HepG2 (cell line): Measurements from ENCODE around the gene PSD4. TPM values are rescaled to one million over a fixed set of nuclear protein-coding genes. Genes with fewer than 3 reads are reported as not detected.

Experiments
- CHD2 ChIP-seq: IDR thresholded peaks from 2 replicates; pipeline ENCODE4 v1.6.1; 2011; ENCODE audit warnings: low read depth, low read length, improper control_type of control experiment
- GPN1 ChIP-seq: sonication (generic); formaldehyde crosslinking; IDR thresholded peaks from 2 replicates; pipeline ENCODE4 v1.5.1; 2020; ENCODE audit warnings: missing genetic modification reagents, borderline replicate concordance
- HNRNPL ChIP-seq: fragments of 200-400 bp; formaldehyde crosslinking; IDR thresholded peaks from 2 replicates; pipeline ENCODE4 v1.6.1; 2017; ENCODE audit warnings: mild to moderate bottlenecking, low read depth, low read length
- LCORL ChIP-seq, 2 experiments: fragments of 450-650 bp in 1 of 2; sonication (generic) in 1 of 2; formaldehyde crosslinking in 1 of 2; IDR thresholded peaks; 2 replicates each; pipeline versions ENCODE4 v1.5.0 to v1.6.1; 2017 to 2020; ENCODE audit warnings: antibody characterized with exemption in 1 of 2, missing genetic modification reagents in 1 of 2
- MEF2D ChIP-seq: sonication (generic); formaldehyde crosslinking; IDR thresholded peaks from 2 replicates; pipeline ENCODE4 v1.5.1; 2020; ENCODE audit warnings: mild to moderate bottlenecking, missing genetic modification reagents
- NFKB2 ChIP-seq: sonication (generic); formaldehyde crosslinking; IDR thresholded peaks from 2 replicates; pipeline ENCODE4 v1.4.0; 2020; ENCODE audit warnings: missing genetic modification reagents, borderline replicate concordance
- NFKBIZ ChIP-seq: IDR thresholded peaks from 2 replicates; pipeline ENCODE4 v1.6.1; 2018; ENCODE audit warnings: missing genetic modification reagents, missing compliant biosample characterization
- RFXANK ChIP-seq: IDR thresholded peaks from 2 replicates; pipeline ENCODE4 v1.6.1; 2016
- TCF7L2 ChIP-seq: IDR thresholded peaks from 2 replicates; pipeline ENCODE4 v1.6.1; 2011; ENCODE audit warnings: mild to moderate bottlenecking, low read depth, low read length, moderate library complexity
- U2AF1 ChIP-seq: fragments of 200-400 bp; formaldehyde crosslinking; optimal IDR thresholded peaks from 2 replicates; pipeline ENCODE3; 2017; ENCODE audit warnings: mild to moderate bottlenecking, low read depth, low read length
- ZBTB44 ChIP-seq: sonication (generic); formaldehyde crosslinking; IDR thresholded peaks from 2 replicates; pipeline ENCODE4 v1.4.0; 2020; ENCODE audit warnings: missing genetic modification reagents
- ZNF207 ChIP-seq: fragments of 450-650 bp; IDR thresholded peaks from 2 replicates; pipeline ENCODE4 v1.6.1; 2016; ENCODE audit warnings: antibody characterized with exemption, borderline replicate concordance
- ZNF256 ChIP-seq: sonication (generic); formaldehyde crosslinking; conservative IDR thresholded peaks from 2 replicates; pipeline ENCODE4 v1.4.0; 2020; ENCODE audit warnings: missing genetic modification reagents
- ZNF281 ChIP-seq: sonication (generic); formaldehyde crosslinking; IDR thresholded peaks from 2 replicates; pipeline ENCODE4 v1.4.0; 2020; ENCODE audit warnings: missing genetic modification reagents, borderline replicate concordance
- ZNF44 ChIP-seq: sonication (generic); formaldehyde crosslinking; IDR thresholded peaks from 2 replicates; pipeline ENCODE4 v1.5.1; 2020; ENCODE audit warnings: mild to moderate bottlenecking, missing genetic modification reagents
- ZNF513 ChIP-seq: sonication (generic); formaldehyde crosslinking; conservative IDR thresholded peaks from 2 replicates; pipeline ENCODE4 v1.5.0; 2020; ENCODE audit warnings: missing genetic modification reagents
- ZNF629 ChIP-seq: sonication (generic); formaldehyde crosslinking; conservative IDR thresholded peaks from 2 replicates; pipeline ENCODE4 v1.5.0; 2020; ENCODE audit warnings: missing genetic modification reagents
- ZNF660 ChIP-seq: sonication (generic); formaldehyde crosslinking; IDR thresholded peaks from 2 replicates; pipeline ENCODE4 v1.5.1; 2020; ENCODE audit warnings: mild to moderate bottlenecking, low read depth, missing genetic modification reagents, borderline replicate concordance
- ZNF775 ChIP-seq: sonication (generic); formaldehyde crosslinking; IDR thresholded peaks from 2 replicates; pipeline ENCODE4 v1.4.0; 2020; ENCODE audit warnings: missing genetic modification reagents, mild to moderate bottlenecking, moderate library complexity, borderline replicate concordance
- polyA plus RNA-seq, 8 experiments: library from polyadenylated mRNA; depleted of rRNA in 3 of 8; stranded (reverse) in 7 of 8; unstranded in 1 of 8; fragments of >200 nt; fragmentation: Illumina TruSeq in 4 of 8; extraction: Trizol in 4 of 8; gene quantifications; 2 replicates each; pipeline versions ENCODE4 v1.2.1 to v1.2.3, GENCODE V29; 2011 to 2016; ENCODE audit warnings: low read depth in 4 of 8, missing spikeins in 1 of 8, mixed read lengths in 1 of 8; ENCODE audit not compliant: insufficient read depth in 1 of 8
- total RNA-seq, 5 experiments: library from RNA; depleted of rRNA; stranded (reverse); fragments of >200 nt; fragmentation: Illumina TruSeq; extraction: Trizol; gene quantifications; 2 replicates each; pipeline ENCODE4 v1.2.3, GENCODE V29; 2016; ENCODE audit warnings: low read depth in 1 of 5
- TF ChIP-seq, protein P1 (sequence below): sonication (generic); formaldehyde crosslinking; conservative IDR thresholded peaks from 2 replicates; pipeline ENCODE4 v1.8.0; 2022; ENCODE audit warnings: low read depth, missing genetic modification reagents
- TF ChIP-seq, protein P2 (sequence below): sonication (generic); formaldehyde crosslinking; IDR thresholded peaks from 2 replicates; pipeline ENCODE4 v1.4.0; 2020; ENCODE audit warnings: missing genetic modification reagents

The PSD4 gene
- total and polyA plus RNA-seq, 2 of the 13 experiments (the other 11 are each of a cell fraction or from before 2014, with no cell fraction given), result 5.8 to 9.4 TPM

DNA sequence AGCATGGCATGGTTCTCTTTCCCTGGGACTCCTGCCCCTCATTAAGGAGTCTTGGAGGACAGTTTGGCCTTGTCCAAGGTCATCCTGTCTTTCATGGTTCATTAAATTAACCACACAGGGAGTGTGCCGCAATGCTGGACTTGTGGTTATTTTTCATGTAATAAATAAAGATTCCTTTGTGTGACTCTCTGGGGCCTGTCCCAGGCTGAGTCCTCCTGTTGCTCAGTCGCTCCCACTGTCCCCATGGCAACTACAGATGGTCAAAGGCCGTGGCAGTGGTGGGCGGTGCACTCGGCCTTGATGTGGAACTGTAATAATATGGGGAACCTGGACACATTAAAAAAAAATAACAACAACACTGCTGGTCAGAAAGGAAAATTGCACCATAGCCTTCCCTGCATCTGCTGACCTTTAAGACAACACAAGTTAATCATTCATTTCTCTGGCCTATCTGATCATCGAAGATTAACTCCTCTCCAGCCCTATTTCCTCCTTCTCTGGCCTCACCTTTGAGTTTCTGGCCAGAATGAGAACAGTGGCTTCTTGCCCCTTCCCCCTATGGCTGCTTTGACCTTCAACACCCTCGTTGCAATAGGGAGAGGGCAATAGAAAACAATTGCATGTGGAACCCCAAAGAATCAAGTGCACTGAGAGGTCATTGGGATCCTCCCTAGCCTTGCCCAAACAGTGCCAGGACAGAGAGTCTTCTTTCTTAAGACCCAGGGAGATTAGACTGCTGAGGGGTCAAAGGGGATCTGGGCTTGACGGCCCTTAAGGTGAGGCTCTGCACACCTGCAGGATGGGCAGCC lies 44.7 kb downstream of the PSD4 start (continued):
- TF ChIP-seq ZBTB44 (CRISPR knock-in tag) (peak; percentile 17; the same call in 1 of the 2 replicates), MEF2D (no peak), GPN1 (CRISPR knock-in tag) (no peak), ZNF629 (CRISPR knock-in tag) (no peak), CHD2 (no peak), LCORL (IDR thresholded peaks at IDR 0.05) (no peak), LCORL (CRISPR knock-in tag; IDR thresholded peaks at IDR 0.05) (peak; percentile 11; the same call in 1 of the 2 replicates), HNRNPL (no peak), ZNF775 (CRISPR knock-in tag) (no peak), RFXANK (CRISPR knock-in tag) (peak; percentile 89), NFKB2 (CRISPR knock-in tag) (no peak), NFKBIZ (no peak), TCF7L2 (no peak), ZNF513 (CRISPR knock-in tag) (no peak), ZNF660 (no peak), U2AF1 (peak; percentile 34), ZNF207 (no peak), ZNF256 (no peak), ZNF44 (no peak), ZNF281 (CRISPR knock-in tag) (peak; percentile 72; the same call in 1 of the 2 replicates)
- TF ChIP-seq, protein P1, sequence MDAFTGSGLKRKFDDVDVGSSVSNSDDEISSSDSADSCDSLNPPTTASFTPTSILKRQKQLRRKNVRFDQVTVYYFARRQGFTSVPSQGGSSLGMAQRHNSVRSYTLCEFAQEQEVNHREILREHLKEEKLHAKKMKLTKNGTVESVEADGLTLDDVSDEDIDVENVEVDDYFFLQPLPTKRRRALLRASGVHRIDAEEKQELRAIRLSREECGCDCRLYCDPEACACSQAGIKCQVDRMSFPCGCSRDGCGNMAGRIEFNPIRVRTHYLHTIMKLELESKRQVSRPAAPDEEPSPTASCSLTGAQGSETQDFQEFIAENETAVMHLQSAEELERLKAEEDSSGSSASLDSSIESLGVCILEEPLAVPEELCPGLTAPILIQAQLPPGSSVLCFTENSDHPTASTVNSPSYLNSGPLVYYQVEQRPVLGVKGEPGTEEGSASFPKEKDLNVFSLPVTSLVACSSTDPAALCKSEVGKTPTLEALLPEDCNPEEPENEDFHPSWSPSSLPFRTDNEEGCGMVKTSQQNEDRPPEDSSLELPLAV (CRISPR knock-in tag), result no peak
- TF ChIP-seq, protein P2, sequence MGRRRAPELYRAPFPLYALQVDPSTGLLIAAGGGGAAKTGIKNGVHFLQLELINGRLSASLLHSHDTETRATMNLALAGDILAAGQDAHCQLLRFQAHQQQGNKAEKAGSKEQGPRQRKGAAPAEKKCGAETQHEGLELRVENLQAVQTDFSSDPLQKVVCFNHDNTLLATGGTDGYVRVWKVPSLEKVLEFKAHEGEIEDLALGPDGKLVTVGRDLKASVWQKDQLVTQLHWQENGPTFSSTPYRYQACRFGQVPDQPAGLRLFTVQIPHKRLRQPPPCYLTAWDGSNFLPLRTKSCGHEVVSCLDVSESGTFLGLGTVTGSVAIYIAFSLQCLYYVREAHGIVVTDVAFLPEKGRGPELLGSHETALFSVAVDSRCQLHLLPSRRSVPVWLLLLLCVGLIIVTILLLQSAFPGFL (CRISPR knock-in tag), result no peak
